Measurements from ENCODE around the gene DAAM1.
A peak's percentile ranks its signal among the peaks of the same experiment; 100 is the strongest.

Gene DAAM1

GRCh38 chr14:59197695-59198262, 9.3 kb downstream of the DAAM1 start:
- peaks cover 6% of the 10 kb centered on the region for H3K4me1 ChIP-seq (ENCODE audit: insufficient read depth, low read length, poor library complexity, severe bottlenecking)
- no peaks in the 10 kb centered on the region for H3K27me3 ChIP-seq (ENCODE audit: insufficient read depth, low read length, poor library complexity, severe bottlenecking)
- TF ChIP-seq CTCF (conservative IDR thresholded peaks at IDR 0.05; ENCODE audit: low read length) (no peak), EZH2phosphoT487 (IDR thresholded peaks at IDR 0.05; ENCODE audit: borderline replicate concordance) (no peak)
- H3K4me2 ChIP-seq (ENCODE audit: low read depth, low read length, poor library complexity, severe bottlenecking) = no peak overlapping the region
- no peaks in the 10 kb centered on the region for H3F3A ChIP-seq (ENCODE audit: low read depth)
- no peaks in the 10 kb centered on the region for H4K20me1 ChIP-seq (ENCODE audit: insufficient read depth, low read length, poor library complexity, severe bottlenecking)
- H3K4me3 ChIP-seq (ENCODE audit: low read length, poor library complexity, severe bottlenecking) = no peak overlapping the region
- H3K36me3 ChIP-seq (ENCODE audit: insufficient read depth, low read length) = no peaks in the 10 kb centered on the region
- no peak overlapping the region for H3K9ac ChIP-seq (ENCODE audit: low read depth, low read length, poor library complexity, severe bottlenecking)
- H3K9me2 ChIP-seq (replicated peaks; ENCODE audit: low read depth, low read length) = no peaks in the 10 kb centered on the region
- no peak overlapping the region for H2AFZ ChIP-seq (ENCODE audit: low read length)
- peaks cover 8% of the 10 kb centered on the region; the same call in 1 of the 2 replicates for H3K79me2 ChIP-seq (ENCODE audit: insufficient read depth, low read length)
- H3K9me3 ChIP-seq (ENCODE audit: insufficient read depth, low read depth, low read length) = no peaks in the 10 kb centered on the region

- peaks cover 6% of the 10 kb centered on the region for H3K4me1 ChIP-seq (ENCODE audit: insufficient read depth, low read length, poor library complexity, severe bottlenecking)
Measured at GRCh38 chr14:59199205-59199604, 10.7 kb downstream of the DAAM1 start.

GRCh38 chr14:59199614-59200013, 11.1 kb downstream of the DAAM1 start:
- peaks cover 6% of the 10 kb centered on the region for H3K4me1 ChIP-seq (ENCODE audit: insufficient read depth, low read length, poor library complexity, severe bottlenecking)
- no peak overlapping the region for H3K4me3 ChIP-seq (ENCODE audit: low read length, poor library complexity, severe bottlenecking)
- no peaks in the 10 kb centered on the region for H4K20me1 ChIP-seq (ENCODE audit: insufficient read depth, low read length, poor library complexity, severe bottlenecking)
- TF ChIP-seq CTCF (conservative IDR thresholded peaks at IDR 0.05; ENCODE audit: low read length) (no peak; the same call in 1 of the 2 replicates), EZH2phosphoT487 (IDR thresholded peaks at IDR 0.05; ENCODE audit: borderline replicate concordance) (no peak)
- no peak overlapping the region for H3K9ac ChIP-seq (ENCODE audit: low read depth, low read length, poor library complexity, severe bottlenecking)
- no peak overlapping the region for H2AFZ ChIP-seq (ENCODE audit: low read length)
- no peaks in the 10 kb centered on the region for H3K27me3 ChIP-seq (ENCODE audit: insufficient read depth, low read length, poor library complexity, severe bottlenecking)
- 0 out of 2 replicates have a peak, but pooled peaks cover 8% of the 10 kb centered on the region for H3K79me2 ChIP-seq (ENCODE audit: insufficient read depth, low read length)
- no peak overlapping the region for H3K4me2 ChIP-seq (ENCODE audit: low read depth, low read length, poor library complexity, severe bottlenecking)
- no peaks in the 10 kb centered on the region for H3K9me3 ChIP-seq (ENCODE audit: insufficient read depth, low read depth, low read length)
- H3F3A ChIP-seq (ENCODE audit: low read depth) = no peaks in the 10 kb centered on the region
- no peaks in the 10 kb centered on the region for H3K36me3 ChIP-seq (ENCODE audit: insufficient read depth, low read length)
- H3K9me2 ChIP-seq (replicated peaks; ENCODE audit: low read depth, low read length) = no peaks in the 10 kb centered on the region

More at GRCh38 chr14:59199205-59199604, 10.7 kb downstream of the DAAM1 start:
- Histone ChIP-seq H3K4me2 (ENCODE audit: low read depth, low read length, poor library complexity, severe bottlenecking) (no peak overlapping the region), H3K9ac (ENCODE audit: low read depth, low read length, poor library complexity, severe bottlenecking) (no peak overlapping the region), H3K27me3 (ENCODE audit: insufficient read depth, low read length, poor library complexity, severe bottlenecking) (no peaks in the 10 kb centered on the region), H3K9me2 (replicated peaks; ENCODE audit: low read depth, low read length) (no peaks in the 10 kb centered on the region), H3K9me3 (ENCODE audit: insufficient read depth, low read depth, low read length) (no peaks in the 10 kb centered on the region), H3K4me3 (ENCODE audit: low read length, poor library complexity, severe bottlenecking) (no peak overlapping the region), H2AFZ (ENCODE audit: low read length) (no peak overlapping the region), H3F3A (ENCODE audit: low read depth) (no peaks in the 10 kb centered on the region), H3K79me2 (ENCODE audit: insufficient read depth, low read length) (0 out of 2 replicates have a peak, but pooled peaks cover 8% of the 10 kb centered on the region), H3K36me3 (ENCODE audit: insufficient read depth, low read length) (no peaks in the 10 kb centered on the region), H4K20me1 (ENCODE audit: insufficient read depth, low read length, poor library complexity, severe bottlenecking) (no peaks in the 10 kb centered on the region)
- no peak for TF ChIP-seq EZH2phosphoT487 (IDR thresholded peaks at IDR 0.05; ENCODE audit: borderline replicate concordance)
- TF ChIP-seq CTCF (conservative IDR thresholded peaks at IDR 0.05; ENCODE audit: low read length) = peak; percentile 37
